Transverse colon (tissue), 4 donors: ENCODE data around the gene CPNE6. TPM values are rescaled to one million over a fixed set of nuclear protein-coding genes. Genes with fewer than 3 reads are reported as not detected.

Experiments used
- DNase-seq: peaks from one replicate; pipeline ENCODE4 v3.0.0-alpha.2; 2019
- H3K27ac ChIP-seq, 4 donors: fragments of 200-600 bp; sonication (generic); 2 replicates each; pipeline ENCODE4 v1.5.1; 2016 to 2018; ENCODE audit warnings: inconsistent platforms in 4 of 4
- H3K27me3 ChIP-seq: fragments of 200-600 bp; sonication (generic); 2 replicates; pipeline ENCODE4 v1.5.1; 2017; ENCODE audit warnings: inconsistent platforms
- H3K36me3 ChIP-seq, 4 donors: fragments of 200-600 bp; sonication (generic); 2 replicates each; pipeline ENCODE4 v1.5.1; 2017 to 2019; ENCODE audit warnings: inconsistent platforms in 4 of 4
- H3K4me1 ChIP-seq, 4 donors: fragments of 200-600 bp; sonication (generic); 2 replicates each; pipeline ENCODE4 v1.5.1; 2017 to 2020; ENCODE audit warnings: inconsistent platforms in 4 of 4
- H3K4me3 ChIP-seq, 4 donors: fragments of 200-600 bp; sonication (generic); 1 replicate in 1 of 4; 2 replicates in 3 of 4; pipeline versions ENCODE4 v1.5.1 to v1.6.1; 2017 to 2019; ENCODE audit warnings: inconsistent platforms in 4 of 4
- H3K9me3 ChIP-seq, 2 donors: fragments of 200-600 bp; sonication (generic); 2 replicates each; pipeline ENCODE4 v1.5.1; 2017 to 2019; ENCODE audit warnings: inconsistent platforms in 2 of 2
- EP300 ChIP-seq: sonication (generic); formaldehyde crosslinking; IDR thresholded peaks from one replicate; pipeline ENCODE4 v1.6.1; 2017; ENCODE audit warnings: antibody characterized with exemption, low read depth
- POLR2A ChIP-seq: fragments of 450-650 bp; IDR thresholded peaks from one replicate; pipeline ENCODE4 v1.6.1; 2016; ENCODE audit warnings: antibody characterized with exemption, mild to moderate bottlenecking, moderate library complexity
- POLR2AphosphoS5 ChIP-seq, 3 donors: sonication (generic); formaldehyde crosslinking; IDR thresholded peaks; one replicate each; pipeline ENCODE4 v1.6.1; 2016; ENCODE audit warnings: antibody characterized with exemption in 3 of 3
- WGBS, 2 donors: methylation state at CpG; one replicate each; pipeline ENCODE4 v1.1.5; 2018; ENCODE audit warnings: low coverage in 1 of 2; 5-methylcytosine and 5-hydroxymethylcytosine counted together
- in situ Hi-C, 4 donors: fragments of 200-750 bp; cut with MboI; loops; one replicate each; pipeline versions ENCODE4 v1.15.0 to v1.15.1; 2017; ENCODE audit warnings: low sequenced_read_pairs in 3 of 4, low pct_ligation_motif_present in 1 of 4, low pct_unique_long_range_greater_than_20kb in 1 of 4
- intact Hi-C: fragments of 100-400 bp; cut with DNase I; formaldehyde crosslinking; loops from one replicate; pipeline ENCODE4 v1.15.1; 2023; ENCODE audit warnings: low total_unique reads
- total RNA-seq, 4 donors: library from RNA; depleted of rRNA; stranded (reverse); fragments of >200 nt; gene quantifications; one replicate each; pipeline ENCODE4 v1.1.0, GENCODE V29; 2016
- TF ChIP-seq, protein P1 (sequence below), 5 experiments: fragments of 200-600 bp in 3 of 5; fragments of 450-650 bp in 2 of 5; sonication (generic) in 3 of 5; IDR thresholded peaks; 1 replicate in 2 of 5; 2 replicates in 3 of 5; pipeline ENCODE4 v1.5.1; 2016 to 2017; ENCODE audit warnings: antibody characterized with exemption in 5 of 5, inconsistent platforms in 3 of 5, mild to moderate bottlenecking in 2 of 5, moderate library complexity in 1 of 5

The CPNE6 gene
- total RNA-seq, 4 donors from 2014 or later = 3.4 TPM; not detected in 3

DNA sequence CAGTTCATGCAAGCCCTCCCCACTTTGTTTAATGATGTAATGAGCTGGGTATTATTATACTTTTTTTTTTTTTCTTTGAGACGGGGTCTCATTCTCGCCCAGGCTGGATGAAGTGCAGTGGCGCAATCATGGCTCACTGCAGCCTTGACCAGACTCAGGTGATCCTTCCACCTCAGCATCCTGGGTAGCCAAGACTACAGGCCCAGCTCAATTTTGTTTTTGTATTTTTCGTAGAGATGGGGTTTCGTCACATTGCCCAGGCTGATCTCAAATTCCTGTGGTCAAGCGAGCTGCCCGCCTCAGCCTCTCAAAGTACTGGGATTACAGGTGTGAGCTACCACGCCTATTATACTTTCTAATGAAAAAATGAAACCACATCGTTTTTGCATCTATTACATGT, 38.7 kb downstream of the CPNE6 start:
- intact Hi-C loops (no loop called here), in situ Hi-C loops (no loop called here)
- Histone ChIP-seq H3K4me3 (no peak overlapping the region), H3K27me3 (no peaks in the 10 kb centered on the region), H3K27ac (peak overlapping the region in 1 of 4 donors; percentile 2), H3K4me1 (peaks cover 5 to 30% (median 12%) of the 10 kb centered on the region in 4 donors), H3K36me3 (no peaks in the 10 kb centered on the region), H3K9me3 (no peaks in the 10 kb centered on the region)
- TF ChIP-seq, protein P1, sequence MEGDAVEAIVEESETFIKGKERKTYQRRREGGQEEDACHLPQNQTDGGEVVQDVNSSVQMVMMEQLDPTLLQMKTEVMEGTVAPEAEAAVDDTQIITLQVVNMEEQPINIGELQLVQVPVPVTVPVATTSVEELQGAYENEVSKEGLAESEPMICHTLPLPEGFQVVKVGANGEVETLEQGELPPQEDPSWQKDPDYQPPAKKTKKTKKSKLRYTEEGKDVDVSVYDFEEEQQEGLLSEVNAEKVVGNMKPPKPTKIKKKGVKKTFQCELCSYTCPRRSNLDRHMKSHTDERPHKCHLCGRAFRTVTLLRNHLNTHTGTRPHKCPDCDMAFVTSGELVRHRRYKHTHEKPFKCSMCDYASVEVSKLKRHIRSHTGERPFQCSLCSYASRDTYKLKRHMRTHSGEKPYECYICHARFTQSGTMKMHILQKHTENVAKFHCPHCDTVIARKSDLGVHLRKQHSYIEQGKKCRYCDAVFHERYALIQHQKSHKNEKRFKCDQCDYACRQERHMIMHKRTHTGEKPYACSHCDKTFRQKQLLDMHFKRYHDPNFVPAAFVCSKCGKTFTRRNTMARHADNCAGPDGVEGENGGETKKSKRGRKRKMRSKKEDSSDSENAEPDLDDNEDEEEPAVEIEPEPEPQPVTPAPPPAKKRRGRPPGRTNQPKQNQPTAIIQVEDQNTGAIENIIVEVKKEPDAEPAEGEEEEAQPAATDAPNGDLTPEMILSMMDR (IDR thresholded peaks at IDR 0.05) = no peak
- TF ChIP-seq POLR2A (no peak), EP300 (no peak), POLR2AphosphoS5 (IDR thresholded peaks at IDR 0.05) (no peak)
- WGBS, 2 donors = 66 to 85% methylated on average over 5 to 9 of the region's 9 CpGs
- DNase-seq = no peak

DNA sequence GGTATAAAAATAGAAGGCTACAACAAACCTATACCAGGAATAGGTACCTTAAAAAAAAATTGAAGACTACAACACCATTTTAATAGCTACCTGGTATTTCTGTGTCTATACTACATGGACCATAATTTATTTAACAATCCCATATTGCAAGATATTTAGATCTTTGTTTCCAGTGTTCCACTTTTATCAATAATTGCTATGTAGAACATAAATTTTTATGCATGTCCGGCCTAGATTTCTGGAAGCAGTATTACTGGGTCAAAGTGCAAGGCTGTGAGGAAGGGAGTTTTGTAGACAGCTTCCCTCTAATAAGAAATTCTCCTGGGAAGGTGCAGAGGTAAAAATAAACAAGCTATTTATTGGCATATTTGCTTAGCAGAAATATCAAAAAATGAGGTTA, 39.2 kb downstream of the CPNE6 start:
- in situ Hi-C loops (no loop called here), intact Hi-C loops (no loop called here)
- TF ChIP-seq, protein P1 (IDR thresholded peaks at IDR 0.05) = no peak
- TF ChIP-seq POLR2AphosphoS5 (IDR thresholded peaks at IDR 0.05) = no peak
- TF ChIP-seq EP300 = no peak
- no peak for TF ChIP-seq POLR2A
- H3K27ac ChIP-seq = peak overlapping the region in 3 of 4 donors; percentile 2 to 38 (median 14)
- H3K4me1 ChIP-seq = peaks cover 7 to 30% (median 12%) of the 10 kb centered on the region in 4 donors
- no peaks in the 10 kb centered on the region for H3K9me3 ChIP-seq
- H3K4me3 ChIP-seq = no peak overlapping the region
- WGBS, 2 donors = 57 to 60% methylated on average over 1 of the region's 1 CpG
- H3K27me3 ChIP-seq = no peaks in the 10 kb centered on the region
- no peak for DNase-seq
- H3K36me3 ChIP-seq = no peaks in the 10 kb centered on the region

DNA sequence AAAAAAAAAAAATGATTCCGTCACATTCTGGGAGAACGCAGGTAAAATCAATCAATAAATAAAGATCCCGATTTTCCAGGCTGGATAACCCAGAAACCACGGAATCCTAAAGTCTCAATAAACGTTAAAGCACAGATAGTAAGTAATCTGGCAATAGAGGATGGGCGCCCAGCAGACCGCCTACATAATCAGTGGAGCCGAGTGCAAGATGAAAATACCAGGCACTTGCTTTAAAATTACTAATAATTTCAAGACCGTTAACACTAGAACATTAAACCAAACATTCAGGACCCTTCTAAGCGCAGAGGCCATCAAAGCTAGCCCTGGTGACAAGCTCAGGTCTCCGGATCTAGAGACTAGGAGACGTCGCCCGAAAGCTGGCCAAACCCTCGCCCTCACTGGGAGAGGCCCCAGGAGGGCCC, 42.0 kb downstream of the CPNE6 start:
- Histone ChIP-seq H3K36me3 (peaks cover 0 to 8% (median 4%) of the 10 kb centered on the region in 4 donors), H3K9me3 (no peaks in the 10 kb centered on the region), H3K27ac (peak overlapping the region; percentile 97 to 100 (median 99)), H3K27me3 (no peaks in the 10 kb centered on the region), H3K4me3 (peak overlapping the region; percentile 63 to 77 (median 69)), H3K4me1 (peaks cover 17 to 39% (median 24%) of the 10 kb centered on the region in 4 donors)
- TF ChIP-seq POLR2AphosphoS5 (IDR thresholded peaks at IDR 0.05) = no peak
- no peak for TF ChIP-seq EP300
- TF ChIP-seq, protein P1 (IDR thresholded peaks at IDR 0.05) = no peak
- TF ChIP-seq POLR2A = no peak
- WGBS, 2 donors = 9 to 14% methylated on average over 6 to 15 of the region's 15 CpGs
- no peak for DNase-seq
- intact Hi-C loops = no loop called here
- in situ Hi-C loops = no loop called here

DNA sequence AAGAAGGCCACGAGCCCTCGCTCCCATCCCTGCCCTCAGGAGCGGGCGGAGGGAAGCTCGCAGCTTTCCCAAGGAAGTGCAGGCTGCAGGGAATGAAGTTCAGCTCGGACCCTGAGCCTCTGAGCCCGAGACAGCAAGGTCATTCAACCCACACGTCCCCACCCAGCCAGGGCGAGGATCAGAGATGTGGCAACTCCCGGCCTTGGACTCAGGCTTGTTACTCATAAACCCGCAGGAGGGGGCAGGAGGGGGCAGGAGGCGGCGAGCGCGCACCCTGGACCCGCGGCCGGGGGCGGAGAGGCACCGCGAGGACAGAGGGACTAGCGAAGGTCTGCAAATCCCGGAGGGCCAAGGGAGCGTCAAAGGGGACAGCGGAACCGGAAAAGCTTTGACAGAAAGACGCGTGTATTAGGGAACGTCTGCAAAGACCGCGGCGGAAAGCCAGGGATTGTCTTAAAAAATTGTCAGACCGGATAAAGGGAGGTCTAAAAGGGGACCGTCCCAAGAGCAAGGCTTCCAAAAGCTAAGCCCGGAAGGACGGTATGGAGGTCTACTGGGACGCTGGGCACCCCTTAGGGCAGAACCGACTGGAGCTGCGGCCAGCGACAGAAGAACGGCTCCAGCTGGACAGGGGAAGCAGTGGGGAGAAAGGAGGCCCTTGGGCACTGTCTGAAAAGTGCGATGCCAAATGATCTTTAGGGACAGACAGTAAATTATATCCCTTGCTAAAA, 42.6 kb downstream of the CPNE6 start:
- TF ChIP-seq, protein P1 (IDR thresholded peaks at IDR 0.05) = no peak
- TF ChIP-seq EP300 (peak; percentile 2), POLR2AphosphoS5 (IDR thresholded peaks at IDR 0.05) (peak; percentile 17 to 75 (median 74)), POLR2A (peak; percentile 84)
- intact Hi-C loops (no loop called here), in situ Hi-C loops (no loop called here)
- Histone ChIP-seq H3K27ac (peak overlapping the region; percentile 97 to 100 (median 99)), H3K9me3 (no peaks in the 10 kb centered on the region), H3K4me1 (peaks cover 14 to 33% (median 21%) of the 10 kb centered on the region in 4 donors), H3K36me3 (peaks cover 0 to 14% (median 7%) of the 10 kb centered on the region in 4 donors), H3K4me3 (peak overlapping the region; percentile 63 to 77 (median 69)), H3K27me3 (no peaks in the 10 kb centered on the region)
- DNase-seq = peak; percentile 93
- 0% methylated on average over 3 to 42 of the region's 42 CpGs for WGBS, 2 donors
